H9 (cell line): ENCODE data around the gene C10orf71. TPM values are rescaled to one million over a fixed set of nuclear protein-coding genes. Genes with fewer than 3 reads are reported as not detected.

Experiments used
- DNase-seq: peaks from one replicate; pipeline ENCODE4 v3.0.0-alpha.2; 2017
- H2AFZ ChIP-seq: one replicate; pipeline ENCODE4 v1.6.1; 2013; ENCODE audit warnings: mild to moderate bottlenecking, low read length, control low read depth, moderate library complexity
- H2AK5ac ChIP-seq: 2 replicates; pipeline ENCODE4 v1.6.1; 2013; ENCODE audit warnings: low read length, control low read depth, mixed read lengths; ENCODE audit not compliant: insufficient read length
- H2BK120ac ChIP-seq: one replicate; pipeline ENCODE4 v1.6.1; 2013; ENCODE audit warnings: low read depth, mild to moderate bottlenecking, low read length, control low read depth, inconsistent platforms; ENCODE audit not compliant: poor library complexity, severe bottlenecking
- H2BK12ac ChIP-seq: 2 replicates; pipeline ENCODE4 v1.6.1; 2013; ENCODE audit warnings: low read length, control low read depth, mixed read lengths, low read depth; ENCODE audit not compliant: insufficient read length
- H2BK15ac ChIP-seq: 2 replicates; pipeline ENCODE4 v1.6.1; 2013; ENCODE audit warnings: low read depth, low read length, control low read depth
- H2BK20ac ChIP-seq: one replicate; pipeline ENCODE4 v1.6.1; 2013; ENCODE audit warnings: low read depth, mild to moderate bottlenecking, low read length, control low read depth, inconsistent platforms; ENCODE audit not compliant: poor library complexity, severe bottlenecking
- H2BK5ac ChIP-seq: 2 replicates; pipeline ENCODE4 v1.6.1; 2013; ENCODE audit warnings: low read length, control low read depth, mixed read lengths; ENCODE audit not compliant: insufficient read length
- H3K14ac ChIP-seq: 2 replicates; pipeline ENCODE4 v1.6.1; 2013; ENCODE audit warnings: low read length, control low read depth; ENCODE audit not compliant: insufficient read depth
- H3K18ac ChIP-seq: 2 replicates; pipeline ENCODE4 v1.6.1; 2013; ENCODE audit warnings: low read depth, mild to moderate bottlenecking, mixed read lengths, low read length, control low read depth; ENCODE audit not compliant: insufficient read length
- H3K23ac ChIP-seq: 2 replicates; pipeline ENCODE4 v1.6.1; 2013; ENCODE audit warnings: low read length, control low read depth, mixed read lengths, low read depth; ENCODE audit not compliant: insufficient read length
- H3K23me2 ChIP-seq: 2 replicates; pipeline ENCODE4 v1.6.1; 2013; ENCODE audit warnings: low read depth, mild to moderate bottlenecking, mixed read lengths, low read length, control low read depth; ENCODE audit not compliant: insufficient read length, poor library complexity, severe bottlenecking
- H3K27ac ChIP-seq: 2 replicates; pipeline ENCODE4 v1.5.1; 2013; ENCODE audit warnings: low read length, control low read depth, mixed read lengths, low read depth; ENCODE audit not compliant: insufficient read length
- H3K27me3 ChIP-seq: 2 replicates; pipeline ENCODE4 v1.6.1; 2013; ENCODE audit warnings: low read length, control low read depth, inconsistent platforms; ENCODE audit not compliant: insufficient read depth
- H3K4ac ChIP-seq: 2 replicates; pipeline ENCODE4 v1.6.1; 2013; ENCODE audit warnings: low read depth, mild to moderate bottlenecking, control low read depth, inconsistent platforms, low read length, moderate library complexity
- H3K4me1 ChIP-seq: 2 replicates; pipeline ENCODE4 v1.6.1; 2013; ENCODE audit warnings: low read length, control low read depth, inconsistent platforms; ENCODE audit not compliant: insufficient read depth
- H3K4me2 ChIP-seq: 2 replicates; pipeline ENCODE4 v1.6.1; 2013; ENCODE audit warnings: low read length, control low read depth, mixed read lengths; ENCODE audit not compliant: insufficient read length, insufficient read depth
- H3K56ac ChIP-seq: 2 replicates; pipeline ENCODE4 v1.6.1; 2013; ENCODE audit warnings: low read depth, mild to moderate bottlenecking, mixed read lengths, low read length, control low read depth; ENCODE audit not compliant: insufficient read length
- H3K79me1 ChIP-seq: 2 replicates; pipeline ENCODE4 v1.6.1; 2013; ENCODE audit warnings: low read depth, mild to moderate bottlenecking, moderate library complexity, low read length, control low read depth, inconsistent platforms; ENCODE audit not compliant: insufficient read depth, poor library complexity, severe bottlenecking
- H3K79me2 ChIP-seq: 2 replicates; pipeline ENCODE4 v1.6.1; 2013; ENCODE audit warnings: low read length, control low read depth, inconsistent platforms; ENCODE audit not compliant: insufficient read depth
- H3K9ac ChIP-seq: 2 replicates; pipeline ENCODE4 v1.6.1; 2013; ENCODE audit warnings: low read length, control low read depth, mixed read lengths; ENCODE audit not compliant: insufficient read length; ENCODE audit errors: extremely low read depth
- H3K9me3 ChIP-seq: one replicate; pipeline ENCODE4 v1.6.1; 2013; ENCODE audit warnings: low read depth, low read length, inconsistent platforms; ENCODE audit not compliant: control insufficient read depth
- H3T11ph ChIP-seq: one replicate; pipeline ENCODE4 v1.6.1; 2013; ENCODE audit warnings: mild to moderate bottlenecking, low read length, control low read depth, inconsistent platforms
- H4K20me1 ChIP-seq: one replicate; pipeline ENCODE4 v1.6.1; 2013; ENCODE audit not compliant: control insufficient read depth, insufficient read length, insufficient read depth
- H4K5ac ChIP-seq: 2 replicates; pipeline ENCODE4 v1.6.1; 2013; ENCODE audit warnings: low read depth, mild to moderate bottlenecking, mixed read lengths, low read length, control low read depth; ENCODE audit not compliant: insufficient read length
- H4K8ac ChIP-seq: replicated peaks from 2 replicates; pipeline ENCODE4 v1.6.1; 2013; ENCODE audit warnings: low read length, control low read depth, mixed read lengths, low read depth; ENCODE audit not compliant: insufficient read length
- H4K91ac ChIP-seq: 2 replicates; pipeline ENCODE4 v1.6.1; 2013; ENCODE audit warnings: low read depth, mild to moderate bottlenecking, moderate library complexity, mixed read lengths, low read length, control low read depth; ENCODE audit not compliant: insufficient read length
- H3K27ac Mint-ChIP-seq, 3 experiments: 2 replicates in 2 of 3; 3 replicates in 1 of 3; pipeline ENCODE4 v1.8.0; 2020 to 2021; ENCODE audit warnings: mixed read lengths in 3 of 3, mild to moderate bottlenecking in 1 of 3, moderate library complexity in 1 of 3
- H3K27me3 Mint-ChIP-seq: 2 replicates; pipeline ENCODE4 v1.8.0; 2021; ENCODE audit warnings: low read depth, mild to moderate bottlenecking, moderate library complexity, mixed read lengths
- H3K36me3 Mint-ChIP-seq, 3 experiments: 2 replicates in 2 of 3; 3 replicates in 1 of 3; pipeline ENCODE4 v1.8.0; 2020 to 2021; ENCODE audit warnings: low read depth in 3 of 3, mixed read lengths in 3 of 3; ENCODE audit not compliant: insufficient read depth in 1 of 3
- H3K4me1 Mint-ChIP-seq, 2 experiments: 2 replicates each; pipeline ENCODE4 v1.8.0; 2020; ENCODE audit warnings: mixed read lengths in 2 of 2
- H3K4me3 Mint-ChIP-seq, 2 experiments: 2 replicates in 1 of 2; 3 replicates in 1 of 2; pipeline ENCODE4 v1.8.0; 2020 to 2021; ENCODE audit warnings: mild to moderate bottlenecking in 2 of 2, mixed read lengths in 2 of 2, moderate library complexity in 1 of 2
- H3K9me3 Mint-ChIP-seq, 2 experiments: 2 replicates in 1 of 2; 3 replicates in 1 of 2; pipeline ENCODE4 v1.8.0; 2020; ENCODE audit warnings: mild to moderate bottlenecking in 2 of 2, mixed read lengths in 2 of 2, moderate library complexity in 1 of 2
- CTCF ChIP-seq: fragments of 200-600 bp; sonication (generic); conservative IDR thresholded peaks from 3 replicates; pipeline ENCODE4 v1.8.0; 2021; ENCODE audit warnings: antibody characterized with exemption, mild to moderate bottlenecking
- WGBS: extraction: QIAGEN DNeasy Blood & Tissue Kit; methylation state at CpG from one replicate; pipeline ENCODE4 v1.1.7; 2013; ENCODE audit warnings: missing lambda C conversion rate, low lambda C conversion rate, mixed read lengths; ENCODE audit not compliant: insufficient read length; ENCODE audit errors: extremely low coverage; 5-methylcytosine and 5-hydroxymethylcytosine counted together
- total RNA-seq: library from RNA; stranded (reverse); gene quantifications from 2 replicates; pipeline ENCODE4 v1.2.1, GENCODE V29; 2021

Gene C10orf71
- total RNA-seq, 1 experiment from 2014 or later = not detected

DNA sequence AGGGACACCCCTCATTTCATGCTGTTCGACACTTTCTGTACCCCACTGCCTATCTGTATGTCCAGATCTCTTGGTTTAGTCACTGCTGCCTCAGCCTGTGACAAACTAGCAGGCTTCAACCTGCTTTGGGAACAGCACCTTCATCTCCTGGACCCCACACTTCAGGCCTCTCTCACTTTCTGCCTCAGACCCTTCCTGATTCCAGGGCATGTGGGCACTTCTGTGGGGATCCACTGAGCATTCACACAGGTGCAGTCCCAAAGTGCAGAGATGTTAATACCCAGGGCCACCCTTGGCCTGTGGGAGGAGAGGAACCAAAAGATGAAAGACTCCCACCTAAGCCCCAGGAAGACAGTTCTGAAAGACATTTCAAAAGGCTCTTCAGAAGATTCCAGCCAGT is 29.4 kb upstream of the C10orf71 start:
- H3K23me2 ChIP-seq = no peaks in the 10 kb centered on the region
- no peaks in the 10 kb centered on the region for H3K4me1 ChIP-seq
- no peak overlapping the region for H2BK5ac ChIP-seq
- no peak overlapping the region for H3K4me3 Mint-ChIP-seq
- no peak overlapping the region for H4K8ac ChIP-seq
- H3K18ac ChIP-seq = no peak overlapping the region
- H3K27me3 ChIP-seq = no peaks in the 10 kb centered on the region
- no peak overlapping the region for H2BK15ac ChIP-seq
- H3K23ac ChIP-seq = no peak overlapping the region
- no peak for TF ChIP-seq CTCF
- no peak overlapping the region for H2AFZ ChIP-seq
- no peak for DNase-seq
- H3K27ac Mint-ChIP-seq = no peak overlapping the region
- peaks cover 27 to 28% of the 10 kb centered on the region in 2 experiments for H3K9me3 Mint-ChIP-seq
- H3K9me3 ChIP-seq = no peaks in the 10 kb centered on the region
- no peak overlapping the region for H3K27ac ChIP-seq
- H4K91ac ChIP-seq = no peak overlapping the region
- H4K5ac ChIP-seq = no peak overlapping the region
- H3K79me2 ChIP-seq = no peaks in the 10 kb centered on the region
- peaks cover 13% of the 10 kb centered on the region for H3K27me3 Mint-ChIP-seq
- H3K79me1 ChIP-seq = no peaks in the 10 kb centered on the region
- H3K4ac ChIP-seq = no peak overlapping the region
- H3T11ph ChIP-seq = no peak overlapping the region
- no peak overlapping the region for H2BK12ac ChIP-seq
- H3K56ac ChIP-seq = no peak overlapping the region
- no peak overlapping the region for H3K4me2 ChIP-seq
- no peak overlapping the region for H2BK120ac ChIP-seq
- peaks cover 0 to 20% (median 15%) of the 10 kb centered on the region in 3 experiments; a peak in 6 of 7 replicates for H3K36me3 Mint-ChIP-seq
- no peaks in the 10 kb centered on the region for H4K20me1 ChIP-seq
- H3K14ac ChIP-seq = no peak overlapping the region
- no peak overlapping the region for H2AK5ac ChIP-seq
- no peaks in the 10 kb centered on the region for H3K4me1 Mint-ChIP-seq
- H2BK20ac ChIP-seq = no peak overlapping the region
- no peak overlapping the region for H3K9ac ChIP-seq
- no CpG with 5 or more reads among the region's 1 CpG for WGBS
